Neural progenitor cell (in vitro differentiated cells): ENCODE measurements around the gene ZMAT5.

Experiments
- CTCF ChIP-seq: fragments of 200-600 bp; sonication (generic); IDR thresholded peaks from 2 replicates; pipeline ENCODE4 v1.5.1; 2017; ENCODE audit warnings: antibody characterized with exemption, mild to moderate bottlenecking
- EZH2 ChIP-seq: fragments of 200-600 bp; sonication (generic); IDR thresholded peaks from 2 replicates; pipeline ENCODE4 v1.6.1; 2017; ENCODE audit warnings: antibody characterized with exemption, mild to moderate bottlenecking, moderate library complexity

GRCh38 chr22:29793396-29793795 is 26.6 kb upstream of the ZMAT5 start:
- TF ChIP-seq CTCF = no peak
- TF ChIP-seq EZH2 = no peak
